HG02970 (cell line): ENCODE data around the gene ATP2A3.

ENCODE experiments used
- ATAC-seq: cut with Tn5 transposase; IDR thresholded peaks from one replicate; pipeline ENCODE4 v1.9.1; 2021; ENCODE audit warnings: mild to moderate bottlenecking, moderate library complexity, moderate number of reproducible peaks; ENCODE audit not compliant: unreplicated experiment, low FRiP score

The ATP2A3 gene

DNA sequence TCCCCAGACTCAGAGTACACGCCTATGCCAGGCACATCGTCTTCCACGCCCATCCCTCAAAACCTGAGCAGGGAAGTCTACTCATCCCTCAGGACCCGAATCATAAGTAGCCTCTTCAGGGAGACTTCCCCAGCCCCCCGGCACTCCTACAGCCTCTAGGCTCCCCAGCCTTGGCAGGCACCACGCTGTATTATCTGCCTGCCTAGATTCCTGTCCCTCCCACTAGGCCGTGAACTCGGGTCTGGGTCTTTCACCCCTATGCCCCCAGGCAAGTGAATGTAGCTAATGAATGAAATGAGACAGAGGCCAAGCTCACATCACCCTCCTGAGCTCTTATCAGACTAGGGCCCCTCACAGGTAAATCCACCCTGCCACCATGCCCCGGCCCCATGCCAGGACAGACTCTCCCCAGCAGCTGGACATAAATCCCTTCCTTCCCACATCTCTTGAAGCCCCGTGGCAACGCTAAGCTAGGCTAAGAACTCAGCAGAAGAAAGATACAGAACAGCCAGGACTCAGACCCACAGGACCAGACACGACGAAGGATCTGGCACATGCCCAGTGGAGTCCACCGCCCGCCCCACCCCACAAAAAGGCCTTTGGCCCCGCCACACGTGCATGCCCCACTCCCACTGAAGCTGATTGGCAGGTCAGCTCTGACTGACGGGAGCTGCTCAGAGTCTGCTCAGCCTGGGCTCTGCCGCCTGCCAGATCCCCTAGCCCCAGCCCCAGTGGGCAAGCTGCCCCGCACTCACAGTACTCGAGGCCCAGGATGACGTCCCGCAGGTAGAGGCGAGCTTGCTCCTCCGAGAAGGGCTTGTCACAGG is 84.4 kb downstream of the ATP2A3 start:
- no peak for ATAC-seq

GRCh38 chr17:3879186-3879585 is 85.1 kb downstream of the ATP2A3 start:
- no peak for ATAC-seq

- ATAC-seq, result no peak
Observed at GRCh38 chr17:3877220-3877619, 87.0 kb downstream of the ATP2A3 start.

- no peak for ATAC-seq
Observed at GRCh38 chr17:3875317-3875716, 88.9 kb downstream of the ATP2A3 start.
